GM18867 (cell line): ENCODE data around the gene SEPTIN8.
A peak's percentile ranks its signal among the peaks of the same experiment; 100 is the strongest.

ENCODE experiments used
- ATAC-seq: cut with Tn5 transposase; IDR thresholded peaks from one replicate; pipeline ENCODE4 v1.9.1; 2021; ENCODE audit warnings: mild to moderate bottlenecking, moderate library complexity; ENCODE audit not compliant: unreplicated experiment

The SEPTIN8 gene

DNA sequence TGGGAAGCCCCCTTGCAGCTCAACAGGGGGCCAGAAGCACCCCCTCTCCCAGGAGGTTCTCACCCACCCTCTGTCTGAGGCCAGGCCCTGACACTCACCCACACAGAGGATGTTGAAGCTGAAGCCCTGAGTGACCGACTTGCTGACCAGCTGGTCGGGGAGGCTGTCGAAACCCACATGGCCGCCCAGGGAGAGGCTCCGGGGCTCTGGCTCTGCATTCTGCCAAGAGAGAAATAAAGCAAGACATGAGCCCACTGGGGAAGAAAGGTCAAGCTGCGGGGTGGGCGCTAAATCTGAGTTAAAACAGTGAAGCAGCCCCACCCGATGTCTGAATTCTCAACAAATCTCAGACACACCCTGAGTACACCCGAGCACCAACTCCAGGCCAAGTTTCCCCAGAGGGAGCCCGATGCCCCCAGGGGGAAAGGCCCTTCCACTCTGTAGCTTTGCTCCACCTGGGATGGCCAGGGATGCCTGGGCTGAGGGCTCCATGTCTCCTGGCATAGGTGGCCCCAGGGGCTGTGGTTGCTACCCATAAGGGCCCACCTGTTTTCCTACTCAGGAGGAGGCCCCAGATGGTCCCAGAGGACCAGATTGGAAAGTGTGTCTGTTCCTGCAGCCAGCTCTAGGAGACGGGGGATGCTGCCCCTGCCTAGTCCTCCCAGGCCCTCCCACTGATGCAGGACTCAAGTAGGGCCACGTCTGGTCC lies 11.6 kb downstream of the SEPTIN8 start:
- ATAC-seq: no peak

DNA sequence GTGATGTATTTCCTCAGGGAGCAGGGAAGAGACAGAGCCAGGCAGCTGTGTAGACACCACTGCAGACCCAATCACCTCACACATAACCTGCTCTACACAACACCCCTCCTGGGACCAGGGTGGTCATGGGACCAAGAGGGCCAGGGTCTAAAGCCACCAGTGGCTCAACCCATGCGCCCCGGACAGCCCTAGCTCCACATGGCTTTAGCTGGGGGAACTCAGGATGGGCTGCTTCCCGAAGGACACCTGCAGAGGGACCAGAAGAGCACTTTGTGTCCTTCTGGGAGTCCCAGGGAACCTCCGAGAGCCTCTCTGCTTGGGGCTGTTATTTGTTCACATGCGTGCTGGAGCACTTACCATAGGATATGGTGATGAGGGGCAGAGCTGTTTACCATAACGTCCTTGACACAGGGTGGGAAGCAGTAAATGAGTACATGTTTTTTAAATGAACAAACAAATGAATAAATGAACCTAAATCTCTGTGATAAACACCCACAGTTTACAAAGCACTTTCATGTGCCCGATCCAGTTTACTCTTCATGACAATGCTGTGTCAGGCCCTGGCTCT lies 12.3 kb downstream of the SEPTIN8 start:
- no peak for ATAC-seq

- ATAC-seq: no peak
Measured at GRCh38 chr5:132764051-132764450, 13.0 kb downstream of the SEPTIN8 start.

- ATAC-seq: no peak
Measured at GRCh38 chr5:132763181-132764036, 13.6 kb downstream of the SEPTIN8 start.

DNA sequence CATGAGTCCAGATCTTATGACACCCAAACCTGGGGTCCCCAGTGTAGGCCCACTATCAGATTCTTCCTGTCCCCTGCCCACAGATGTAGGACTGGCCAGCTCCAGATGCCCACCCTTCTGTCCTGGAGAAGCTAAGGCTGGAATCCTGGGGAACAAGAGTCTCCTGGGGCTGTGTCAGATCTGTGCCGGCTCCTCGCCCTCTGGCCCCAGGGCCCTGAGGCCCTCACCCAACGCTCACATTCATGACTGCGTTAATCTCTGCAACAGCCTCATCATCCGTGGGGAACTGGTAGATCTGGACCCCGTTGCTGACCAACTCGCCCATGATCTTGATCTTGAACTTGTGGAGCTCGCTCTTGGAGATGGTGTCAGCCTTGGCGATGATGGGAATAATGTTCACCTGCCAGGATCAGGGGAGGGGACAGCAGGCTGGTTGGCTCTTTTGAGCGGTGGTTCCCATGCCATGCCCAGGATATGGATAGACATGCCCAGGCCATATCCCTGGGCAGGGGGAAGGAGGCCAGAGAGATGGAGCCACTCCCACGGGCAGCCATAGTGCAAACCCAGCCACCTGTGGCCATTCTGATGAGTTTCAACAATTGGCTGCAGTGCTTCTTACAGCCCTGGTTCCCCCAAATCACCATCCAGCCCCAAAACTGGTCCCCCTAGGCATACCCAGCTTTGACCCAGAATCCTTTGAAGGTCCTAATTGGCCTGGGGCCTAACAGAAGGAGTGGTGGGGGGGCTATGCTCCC lies 14.6 kb downstream of the SEPTIN8 start:
- no peak for ATAC-seq

DNA sequence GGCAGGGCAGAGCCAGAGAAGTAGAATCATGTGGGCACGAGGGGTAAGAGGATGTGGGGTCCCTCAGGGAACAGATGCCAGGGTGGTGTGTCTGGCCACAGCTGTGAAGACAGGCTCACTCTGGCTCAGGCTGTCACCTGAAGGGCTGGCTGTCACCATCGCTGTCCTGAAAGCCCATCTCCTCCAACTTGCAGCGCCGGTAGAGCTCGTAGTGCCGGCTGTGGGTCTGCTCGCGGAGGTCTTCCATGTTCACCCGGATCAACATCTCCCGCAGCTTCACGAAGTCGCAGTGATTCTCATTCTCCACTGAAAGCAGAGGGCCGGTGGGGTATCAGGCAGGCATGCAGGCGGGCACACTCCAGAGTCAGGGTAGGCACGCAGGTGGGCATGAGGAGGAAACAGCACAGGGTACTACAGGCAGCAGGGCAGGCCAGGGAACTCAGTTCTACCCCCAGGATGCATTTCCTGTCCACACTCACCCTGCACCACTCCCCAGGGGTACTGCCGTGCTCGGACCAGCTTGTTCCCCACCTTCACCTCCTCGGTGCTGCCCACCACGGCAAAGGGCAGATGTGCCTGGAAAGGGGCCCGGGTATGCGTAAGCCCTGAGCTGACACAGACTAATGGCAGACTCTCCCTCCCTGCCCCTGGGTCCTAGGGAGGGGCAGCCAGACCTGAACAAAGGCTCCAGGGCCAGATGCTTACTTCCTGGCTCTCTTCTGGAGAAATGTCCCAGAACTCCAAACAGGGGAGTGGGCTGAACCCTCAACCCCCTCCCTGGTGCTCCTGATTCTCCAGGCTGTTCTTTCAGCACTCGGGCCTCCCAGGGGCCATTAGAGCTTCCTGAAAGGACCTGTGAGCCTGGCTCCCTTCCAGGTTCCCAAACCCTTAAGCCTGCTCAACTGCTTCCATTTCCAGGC lies 15.5 kb downstream of the SEPTIN8 start:
- no peak for ATAC-seq

DNA sequence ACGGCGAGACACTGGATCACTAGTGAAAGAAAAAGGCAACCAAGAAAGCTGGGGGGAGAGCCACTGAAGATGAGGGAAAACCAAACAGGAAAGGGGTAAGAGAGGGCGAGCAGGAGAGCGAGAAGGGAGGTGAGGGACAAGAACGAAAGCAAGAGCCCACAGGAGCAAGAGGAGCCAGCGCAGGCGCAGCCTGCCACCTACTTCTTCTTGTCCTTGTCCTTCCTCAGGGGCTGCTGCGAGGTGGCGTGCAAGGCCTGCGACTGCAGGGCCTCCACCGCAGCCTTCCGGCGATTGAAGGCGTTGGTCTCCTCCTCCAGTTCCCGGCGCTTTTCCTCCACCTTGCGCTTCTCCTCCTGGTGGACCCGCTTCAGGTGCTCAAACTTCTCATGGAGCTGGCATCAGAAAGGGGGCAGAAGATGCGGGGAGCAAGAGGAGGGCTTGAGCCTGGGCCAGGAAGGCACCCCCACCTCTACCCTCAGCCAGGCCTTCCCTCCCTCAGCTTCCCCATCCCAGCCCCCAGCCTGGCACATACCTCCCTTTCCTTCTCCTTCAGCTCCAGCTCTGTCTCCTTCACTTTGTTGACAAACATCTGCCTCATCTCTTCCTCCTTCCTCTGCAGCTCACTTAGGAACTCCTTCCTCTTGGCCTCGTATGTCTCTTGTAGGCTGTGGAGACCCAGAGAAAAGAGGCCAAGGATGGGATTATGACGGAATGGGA lies 16.3 kb downstream of the SEPTIN8 start:
- ATAC-seq: no peak

- no peak for ATAC-seq
Measured at GRCh38 chr5:132760049-132760420, 17.0 kb downstream of the SEPTIN8 start.

- ATAC-seq: no peak
Measured at GRCh38 chr5:132759114-132760048, 17.7 kb downstream of the SEPTIN8 start.

GRCh38 chr5:132758451-132758850 lies 18.6 kb downstream of the SEPTIN8 start:
- no peak for ATAC-seq

DNA sequence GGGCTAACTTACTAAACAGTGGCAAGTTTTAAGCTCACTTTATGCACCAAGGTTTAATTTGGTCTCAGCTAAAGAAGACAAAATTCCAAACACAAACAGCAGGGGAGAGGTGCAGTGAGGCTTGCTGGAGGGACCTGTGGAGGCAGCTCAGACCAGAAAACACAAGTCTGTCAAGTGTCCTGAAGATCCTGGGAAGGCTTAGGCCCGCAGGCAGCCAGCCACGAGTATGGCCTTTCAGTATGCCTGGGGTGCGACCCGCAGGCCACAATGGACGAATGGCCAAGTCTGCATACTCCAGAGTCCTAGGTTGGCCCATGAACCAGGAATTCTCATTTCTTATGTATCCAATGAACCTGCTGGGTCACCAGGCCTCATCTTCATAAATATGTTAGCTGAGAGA lies 20.5 kb downstream of the SEPTIN8 start:
- no peak for ATAC-seq

GRCh38 chr5:132754947-132755346 lies 22.1 kb downstream of the SEPTIN8 start:
- ATAC-seq: no peak

- no peak for ATAC-seq
Measured at GRCh38 chr5:132754111-132754510, 22.9 kb downstream of the SEPTIN8 start.

GRCh38 chr5:132753135-132753987 lies 23.7 kb downstream of the SEPTIN8 start:
- ATAC-seq: no peak

GRCh38 chr5:132752581-132753125 lies 24.4 kb downstream of the SEPTIN8 start:
- no peak for ATAC-seq

GRCh38 chr5:132751971-132752580 lies 25.0 kb downstream of the SEPTIN8 start:
- no peak for ATAC-seq

- peak; percentile 28 for ATAC-seq
Measured at GRCh38 chr5:132751444-132751843, 25.6 kb downstream of the SEPTIN8 start.
